Liver (tissue), 3 donors: ENCODE results near the gene KBTBD2.

Source experiments
- CTCF ChIP-seq: fragments of 150-350 bp; IDR thresholded peaks from 2 replicates; pipeline ENCODE4 v1.5.1; 2017; ENCODE audit warnings: improper control_type of control experiment, low read depth, low read length; ENCODE audit not compliant: missing input control
- EGR1 ChIP-seq, 2 donors: IDR thresholded peaks; 2 replicates each; pipeline ENCODE4 v1.6.1; 2016 to 2018; ENCODE audit warnings: antibody characterized with exemption in 2 of 2, low read depth in 2 of 2
- JUND ChIP-seq, 2 donors: IDR thresholded peaks; 2 replicates each; pipeline ENCODE4 v1.6.1; 2016; ENCODE audit warnings: antibody characterized with exemption in 2 of 2
- REST ChIP-seq: IDR thresholded peaks from 2 replicates; pipeline ENCODE4 v1.6.1; 2016; ENCODE audit warnings: antibody characterized with exemption, mild to moderate bottlenecking
- SP1 ChIP-seq: IDR thresholded peaks from 2 replicates; pipeline ENCODE4 v1.6.1; 2018; ENCODE audit warnings: antibody characterized with exemption, mild to moderate bottlenecking
- donor health status: healthy.
- donor health status: healthy.

- no peak for TF ChIP-seq CTCF
- no peak for TF ChIP-seq EGR1 (IDR thresholded peaks at IDR 0.05; ENCODE audit: low read depth in 2 of 2)
- TF ChIP-seq REST, result no peak
- TF ChIP-seq SP1, result no peak
- no peak for TF ChIP-seq JUND (IDR thresholded peaks at IDR 0.05)
These were observed 45.1 kb upstream of the KBTBD2 start for GRCh38 chr7:32936689-32937088.
